Measurements from ENCODE around the gene KRT75.
"Not testable (repeated sequence)": the region's sequence is repeated elsewhere in the genome, so short reads cannot be mapped to it uniquely, and the experiment has no call there.

Gene KRT75

DNA sequence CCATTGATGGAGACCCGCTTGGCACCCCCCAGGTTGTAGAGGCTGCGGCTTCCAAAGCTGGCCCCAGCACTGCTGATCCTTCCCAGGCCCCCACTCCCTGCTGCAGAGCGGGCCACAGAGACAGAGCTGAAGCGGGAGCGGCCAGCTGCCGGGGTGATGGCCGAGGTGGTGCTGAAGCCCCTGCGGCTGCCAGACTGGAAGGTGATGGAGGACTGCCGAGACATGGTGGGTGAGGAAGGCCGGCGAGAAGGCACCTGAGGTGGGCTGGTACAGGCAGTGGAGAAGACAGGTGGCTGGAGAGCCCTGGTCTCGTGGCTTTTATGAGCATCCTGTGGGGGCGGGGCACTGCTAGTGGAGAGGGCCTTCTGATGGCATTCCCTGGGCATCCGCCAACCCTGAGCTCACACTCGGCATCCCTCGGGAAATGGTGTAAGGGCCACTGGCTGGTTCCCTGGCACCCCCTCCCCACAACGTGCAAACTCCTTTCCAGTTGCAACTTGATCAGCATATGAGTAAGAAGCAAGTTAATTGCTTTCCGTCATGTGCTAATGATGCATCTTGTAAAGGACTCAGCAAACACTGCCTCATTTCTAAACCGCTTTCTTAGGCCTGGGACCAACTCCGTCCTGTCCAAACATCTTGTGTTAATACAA is at the start of gene KRT75:
TSS of gene KRT75 (minus strand) at position 291 of the 653 bp plus-strand sequence. CDS start at position 224, 67 bp downstream.
- no peak for DNase-seq

DNA sequence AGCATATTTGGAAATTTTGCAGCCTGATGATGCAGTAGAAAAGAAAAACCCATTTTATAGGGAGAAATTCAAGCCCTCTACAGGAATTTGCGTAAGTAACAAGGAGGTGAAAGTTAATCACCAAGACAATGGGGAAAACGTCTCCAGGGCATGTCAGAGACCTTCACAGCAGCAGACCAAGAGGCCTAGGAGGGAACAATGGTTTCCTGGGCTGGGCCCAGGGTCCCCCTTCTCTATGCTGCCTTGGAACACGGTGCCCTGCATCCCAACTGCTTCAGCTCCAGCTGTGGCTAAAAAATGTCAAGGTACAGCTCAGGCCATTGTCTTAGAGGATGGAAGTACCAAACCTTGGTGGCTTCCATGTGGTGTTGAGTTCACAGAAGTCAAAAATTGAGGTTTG is 45.9 kb upstream of the KRT75 start:
- no peak for DNase-seq

DNA sequence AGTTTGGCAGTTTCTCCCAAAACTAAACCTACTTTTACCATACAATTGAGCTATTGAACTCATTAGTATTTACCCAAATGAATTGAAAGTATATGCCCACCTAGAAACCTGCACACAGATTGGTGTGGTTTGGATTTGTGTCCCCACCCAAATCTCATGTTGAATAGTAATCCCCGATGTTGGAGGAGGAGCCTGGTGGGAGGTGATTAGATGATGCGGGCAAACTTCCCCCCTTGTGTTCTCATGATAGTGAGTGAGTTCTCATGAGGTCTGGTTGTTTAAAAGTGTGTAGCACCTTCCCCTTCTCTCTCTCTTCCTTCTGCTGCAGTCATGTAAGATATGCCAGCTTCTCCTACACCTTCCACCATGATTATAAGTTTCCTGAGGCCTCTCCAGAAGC is 43.5 kb upstream of the KRT75 start:
- DNase-seq: no peak

DNA sequence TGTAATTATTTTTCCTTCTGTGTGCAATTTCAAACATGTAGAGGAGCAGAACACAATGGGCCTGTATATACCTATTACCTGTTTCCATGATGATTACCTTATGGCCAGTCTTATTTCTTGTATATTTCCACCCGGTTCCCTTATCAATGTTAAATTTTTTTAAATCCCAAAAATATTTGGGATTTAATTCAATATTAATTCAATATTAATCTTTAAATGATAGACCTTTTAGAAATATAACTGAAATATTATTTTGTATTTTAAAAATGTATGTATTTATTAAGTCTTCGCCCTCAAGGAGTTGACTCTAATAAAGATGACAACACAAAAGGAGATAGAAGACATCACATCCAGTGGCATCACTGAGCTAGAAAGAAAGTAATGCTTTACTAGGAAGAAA is 40.0 kb upstream of the KRT75 start:
- no peak for DNase-seq

DNA sequence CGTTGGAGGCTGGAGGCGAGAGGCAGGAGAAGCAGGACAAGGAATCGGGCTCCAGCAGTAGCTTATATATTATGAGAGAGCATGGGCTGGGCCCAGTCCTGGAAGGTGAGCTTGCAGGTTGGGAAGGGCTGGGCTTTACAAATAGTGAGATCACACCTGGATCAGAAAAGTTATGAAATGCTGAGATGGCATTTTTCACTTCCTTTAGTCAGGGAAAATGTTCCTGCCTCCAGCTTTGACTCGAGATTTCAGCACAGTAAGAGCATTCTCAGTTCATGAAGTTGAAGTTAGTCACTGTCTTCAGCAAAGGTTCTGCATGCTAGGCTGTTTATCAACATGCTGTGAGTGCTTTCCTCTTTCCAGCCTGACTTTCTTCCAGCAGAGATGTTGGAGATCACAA is 39.6 kb upstream of the KRT75 start, which contains the start of gene KRT6C:
TSS of gene KRT6C (minus strand) at position 38 of the 400 bp plus-strand sequence. CDS start 68 bp downstream, outside the sequence.
- no peak for DNase-seq

DNA sequence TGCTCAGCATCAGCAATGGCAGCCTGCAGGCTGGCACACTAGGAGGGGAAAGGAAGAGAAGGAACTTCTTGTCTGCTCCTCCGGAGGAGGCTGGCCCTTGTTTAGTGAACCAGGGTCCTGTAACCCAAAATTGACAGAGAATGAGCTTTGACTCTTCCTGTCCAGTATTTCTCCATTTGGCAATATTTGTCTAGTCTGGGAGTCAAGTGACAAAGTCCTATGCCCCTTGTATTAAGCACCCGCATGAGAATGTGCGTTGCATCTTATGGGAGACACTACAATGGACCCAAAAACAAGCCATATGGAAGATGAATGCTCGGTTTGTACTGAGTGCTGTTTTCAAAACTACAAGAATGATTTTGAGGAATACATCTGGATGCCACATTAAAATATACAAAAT is 35.7 kb upstream of the KRT75 start:
- no peak for DNase-seq

DNA sequence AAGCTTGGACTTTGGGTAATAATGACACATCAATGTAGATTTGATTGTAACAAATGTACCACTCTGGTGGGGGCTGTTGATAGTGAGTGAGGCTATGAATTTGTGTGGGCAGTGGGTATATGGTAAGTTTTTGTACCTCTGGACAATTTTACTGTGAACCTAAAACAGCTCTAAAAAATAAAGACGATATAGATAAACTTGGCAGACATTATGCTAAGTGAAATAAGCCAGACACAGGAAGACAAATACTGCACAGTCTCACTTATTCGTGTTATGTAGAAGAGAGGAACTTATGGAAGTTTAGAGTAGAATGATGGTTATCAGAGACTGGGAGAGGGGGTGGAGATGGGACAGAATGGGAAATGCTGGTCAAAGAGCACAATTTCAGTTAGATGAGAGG is 30.7 kb upstream of the KRT75 start:
- DNase-seq: no peak

DNA sequence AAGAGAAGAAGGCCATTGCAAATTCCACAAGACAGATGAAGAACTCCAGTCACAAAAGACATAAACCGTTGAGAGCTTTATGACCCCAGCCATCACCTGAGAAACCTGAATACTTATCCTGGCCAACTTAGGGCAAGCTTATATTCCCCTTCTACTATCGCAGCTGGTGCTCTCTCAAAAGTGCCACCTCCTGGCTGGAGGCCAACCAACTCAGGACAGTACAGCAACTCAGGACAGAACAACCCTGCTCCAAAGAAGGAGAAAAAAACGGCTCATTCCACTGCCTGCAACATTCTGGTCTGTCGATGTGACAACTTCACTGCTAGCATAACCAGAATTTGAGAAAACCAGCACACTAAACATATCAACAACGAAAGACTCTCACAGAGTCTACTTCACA is 27.5 kb upstream of the KRT75 start:
- no peak for DNase-seq

DNA sequence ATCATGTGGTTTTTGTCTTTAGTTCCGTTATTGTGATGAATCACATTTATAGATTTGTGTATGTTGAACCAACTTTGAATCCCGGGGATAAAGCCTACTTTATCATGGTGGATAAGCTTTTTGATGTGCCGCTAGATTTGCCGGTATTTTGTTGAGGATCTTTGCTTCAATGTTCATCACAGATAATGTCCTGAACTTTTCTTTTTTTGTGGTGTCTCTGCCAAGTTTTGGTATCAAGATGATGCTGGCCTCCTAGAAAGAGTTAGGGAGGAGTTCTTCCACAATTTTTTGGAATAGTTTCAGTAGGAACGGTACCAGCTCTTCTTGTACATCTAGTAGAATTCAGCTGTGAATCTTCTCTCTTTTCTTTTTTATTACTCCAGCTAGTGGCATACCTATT is 24.7 kb upstream of the KRT75 start:
- DNase-seq: no peak

DNA sequence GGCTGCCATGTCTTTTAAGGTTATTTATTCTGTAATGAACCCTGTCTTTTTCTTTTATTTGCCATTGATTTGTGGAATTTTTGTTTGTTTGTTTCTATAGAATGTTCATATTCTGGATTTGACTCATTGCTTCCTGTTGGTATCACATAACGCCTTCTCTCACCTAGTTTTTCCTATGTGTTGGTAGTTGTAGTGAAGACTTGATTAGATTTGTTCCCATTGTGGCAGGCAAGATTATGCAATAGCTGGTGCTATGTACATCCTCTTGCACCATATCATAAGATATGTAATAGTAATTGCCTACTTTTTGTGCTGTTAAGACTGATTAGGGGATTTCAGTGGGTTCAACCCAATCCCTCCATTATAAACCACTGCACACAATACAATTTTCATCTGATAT is 21.6 kb upstream of the KRT75 start:
- DNase-seq: no peak

DNA sequence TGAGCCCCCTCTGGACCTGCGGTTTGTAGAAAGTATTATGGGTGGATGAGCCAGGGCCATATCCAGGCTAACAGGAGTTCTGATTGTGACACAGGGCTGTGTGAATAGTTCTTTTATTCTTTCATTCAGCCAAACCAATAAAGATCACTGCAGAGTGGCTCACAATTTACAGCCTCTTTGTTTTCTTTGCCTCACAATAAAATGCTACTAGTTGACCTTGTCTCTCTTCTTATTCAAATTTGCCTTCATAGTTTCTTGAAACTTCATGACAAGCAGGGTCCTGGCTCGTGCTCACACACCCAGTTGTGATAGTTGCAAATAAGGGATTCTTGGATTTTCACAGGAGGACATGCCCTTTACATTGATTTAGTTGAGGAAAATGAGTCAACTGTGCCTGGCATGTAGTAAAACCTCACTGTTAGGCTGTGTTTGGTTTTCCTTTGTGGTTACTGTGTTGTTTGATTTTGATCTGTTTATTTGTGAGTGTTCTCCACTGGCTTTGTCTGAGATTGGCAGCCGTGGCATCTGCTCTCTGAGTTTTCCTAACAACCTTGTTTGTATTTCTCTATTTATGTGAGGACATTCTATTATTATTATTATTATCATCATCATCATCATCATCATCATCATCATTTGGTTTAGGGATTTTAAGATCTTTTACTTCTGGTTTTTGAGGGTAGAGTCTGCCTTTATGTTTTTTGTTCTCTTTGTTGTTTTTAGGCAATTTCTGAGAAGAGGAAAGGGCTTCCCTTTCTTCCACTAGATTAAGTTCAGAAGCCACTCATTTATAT is 20.4 kb upstream of the KRT75 start:
- no peak for DNase-seq

DNA sequence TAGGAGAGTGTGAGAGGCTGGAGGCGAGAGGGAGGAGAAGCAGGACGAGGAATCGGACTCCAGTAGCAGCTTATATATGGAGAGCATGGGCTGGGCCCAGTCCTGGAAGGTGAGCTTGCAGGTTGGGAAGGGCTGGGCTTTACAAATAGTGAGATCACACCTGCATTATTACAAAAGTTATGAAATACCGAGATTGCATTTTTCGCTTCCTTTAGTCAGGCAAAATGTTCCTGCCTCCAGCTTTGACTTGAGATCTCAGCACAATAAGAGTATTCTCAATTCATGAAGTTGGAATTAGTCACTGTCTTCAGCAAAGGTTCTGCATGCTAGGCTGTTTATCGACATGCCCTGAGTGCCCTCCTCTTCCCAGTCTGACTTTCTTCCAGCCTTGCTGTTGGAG is 17.9 kb upstream of the KRT75 start, which contains the start of gene KRT6B:
TSS of gene KRT6B (minus strand) at position 46 of the 400 bp plus-strand sequence. CDS start 68 bp downstream, outside the sequence.
- DNase-seq: no peak

DNA sequence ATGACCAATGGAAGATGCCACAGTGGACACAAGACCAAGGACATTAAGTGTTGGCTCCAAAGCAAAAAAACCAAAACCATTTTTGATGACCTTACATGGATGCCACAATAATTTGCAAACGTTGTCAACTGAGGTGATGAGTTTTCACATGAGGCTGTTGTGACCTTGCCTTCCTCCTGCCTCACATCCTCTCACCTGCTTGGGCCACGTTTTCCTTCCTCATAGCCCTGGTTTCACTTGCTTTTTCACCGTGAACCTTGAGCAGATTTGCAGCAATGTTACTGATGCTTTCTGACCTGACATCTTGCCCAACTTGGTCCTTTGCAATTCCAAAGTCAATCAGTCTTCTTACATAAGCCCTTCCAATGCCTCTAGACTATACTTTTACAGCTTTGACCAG is 14.1 kb upstream of the KRT75 start:
- DNase-seq: no peak

DNA sequence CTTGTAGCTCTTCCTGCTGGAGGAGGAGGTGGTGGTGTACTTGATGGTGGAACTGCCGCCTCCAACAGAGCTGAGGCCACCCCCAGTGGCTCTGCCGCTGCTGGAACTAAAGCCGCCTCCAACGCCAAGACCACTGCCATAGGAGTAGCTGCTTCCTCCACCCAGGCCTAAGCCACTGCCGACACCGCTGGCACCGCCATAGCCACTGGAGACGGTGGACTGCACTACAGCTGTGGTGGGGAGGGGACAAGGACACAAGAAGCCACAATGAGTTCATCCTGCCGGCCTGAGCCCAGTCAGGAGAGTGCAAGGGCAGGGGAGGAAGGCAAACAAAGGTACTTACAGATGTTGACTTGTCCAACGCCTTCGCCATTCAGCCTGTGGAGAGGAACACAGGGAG is 13.0 kb upstream of the KRT75 start:
- not testable (repeated sequence) for DNase-seq

DNA sequence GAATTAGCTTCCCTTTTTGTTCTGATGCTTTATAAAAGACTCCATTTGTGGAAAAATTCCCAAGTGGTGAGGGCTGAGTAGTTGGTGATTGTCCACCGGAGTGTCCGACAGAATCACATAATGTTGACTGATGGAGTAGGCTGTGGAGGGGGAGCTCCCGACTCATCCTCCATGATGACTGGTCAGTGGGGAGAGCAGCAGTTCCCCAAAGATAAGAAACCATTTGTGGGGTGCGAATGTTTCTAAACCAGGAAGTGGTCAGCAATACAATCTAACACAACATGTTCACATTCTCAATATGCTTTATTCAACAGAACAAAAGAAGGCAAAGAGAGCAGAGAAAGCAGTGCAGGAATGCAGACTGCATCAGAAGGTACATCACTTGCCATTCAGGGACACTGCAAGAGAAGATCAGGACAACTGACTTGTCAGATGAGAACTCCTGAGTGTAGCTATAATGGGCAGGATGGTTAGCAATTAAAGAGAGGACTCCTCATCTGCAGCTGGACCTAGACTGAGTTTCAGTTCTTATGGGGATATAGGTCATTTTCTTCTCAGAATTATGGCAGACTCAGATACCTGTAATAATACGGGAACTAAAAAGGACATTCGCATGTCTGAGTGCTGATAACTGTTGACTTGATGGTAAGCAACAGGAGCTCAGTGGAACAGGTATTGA is 12.3 kb upstream of the KRT75 start:
- no peak for DNase-seq

DNA sequence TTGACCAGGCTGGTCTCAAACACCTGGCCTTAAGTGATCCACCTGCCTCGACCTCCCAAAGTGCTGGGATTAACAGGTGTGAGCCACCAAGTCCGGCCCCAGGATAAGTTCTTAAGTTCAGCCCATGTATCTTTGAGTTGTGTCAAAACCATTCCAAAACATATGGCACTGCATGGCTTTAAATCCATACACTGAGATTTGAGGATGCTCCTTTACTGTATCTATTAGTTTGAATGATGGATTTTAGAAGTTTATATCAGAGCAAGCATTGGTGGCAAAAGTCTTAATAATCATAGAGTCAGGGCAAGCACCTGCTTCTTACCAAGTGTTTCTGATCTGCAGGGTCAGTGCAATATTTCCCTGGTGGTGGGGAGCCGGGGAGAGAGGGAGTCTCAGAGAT is 11.7 kb upstream of the KRT75 start:
- no peak for DNase-seq

DNA sequence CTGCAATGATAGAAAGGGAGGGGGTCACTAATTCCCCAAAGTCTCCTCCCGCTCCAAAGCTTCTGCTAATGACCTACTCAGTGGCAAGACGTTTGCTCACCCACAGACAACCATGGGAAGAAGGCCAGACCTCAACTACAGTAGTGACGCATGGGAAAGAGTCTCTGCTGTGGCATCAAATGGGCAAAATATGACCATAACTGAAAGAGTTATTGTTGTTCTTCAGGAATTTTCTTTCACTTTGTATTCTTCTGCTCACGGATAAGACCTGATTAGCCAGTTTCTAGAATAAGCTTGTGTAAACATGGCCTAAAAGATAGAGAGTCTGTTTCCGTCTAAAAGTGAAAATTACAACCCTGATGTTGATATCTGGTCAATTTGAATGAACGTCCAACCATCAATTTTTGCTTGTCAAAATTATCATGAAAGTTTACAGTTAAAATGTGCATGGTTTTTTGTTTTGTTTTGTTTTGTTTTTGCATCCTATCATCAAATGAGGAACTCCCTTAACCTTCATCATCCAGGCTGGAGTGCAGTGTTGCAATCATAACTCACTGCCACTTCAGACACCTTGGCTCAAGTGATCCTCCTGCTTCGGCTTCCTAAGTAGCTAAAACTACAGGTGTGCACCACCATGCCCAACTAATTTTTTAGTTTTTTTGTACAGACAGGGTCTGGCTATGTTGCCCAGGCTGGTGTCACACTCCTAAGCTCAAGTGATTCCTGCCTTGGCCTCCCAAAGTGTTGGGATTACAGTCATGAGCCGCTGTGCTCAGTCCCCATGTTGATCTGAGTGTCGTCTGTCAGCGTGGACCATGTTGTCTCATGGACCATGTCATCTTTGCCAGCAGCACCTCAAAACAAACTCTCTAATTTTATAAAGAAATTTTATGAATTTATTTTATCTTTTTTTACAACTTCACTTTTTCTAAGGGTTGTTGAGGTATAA is 10.8 kb upstream of the KRT75 start:
- no peak for DNase-seq

DNA sequence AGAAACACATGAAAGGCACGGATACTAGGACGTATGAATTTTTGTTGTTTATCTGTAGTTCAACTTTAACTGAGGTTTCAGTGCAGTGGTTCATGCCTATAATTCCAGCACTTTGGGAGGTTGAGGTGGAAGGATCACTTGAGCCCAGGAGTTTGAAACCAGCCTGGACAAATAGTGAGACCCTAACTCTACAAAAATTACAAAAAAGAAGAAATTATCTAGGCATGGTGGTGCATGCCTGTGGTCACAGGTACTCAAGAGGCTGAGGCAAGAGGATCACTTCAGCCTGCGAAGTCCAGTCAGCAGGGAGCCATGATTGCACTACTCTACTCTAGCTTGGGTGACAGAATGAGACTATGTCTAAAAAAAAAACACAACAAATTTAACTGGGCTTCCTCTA is 9.8 kb upstream of the KRT75 start:
- no peak for DNase-seq

DNA sequence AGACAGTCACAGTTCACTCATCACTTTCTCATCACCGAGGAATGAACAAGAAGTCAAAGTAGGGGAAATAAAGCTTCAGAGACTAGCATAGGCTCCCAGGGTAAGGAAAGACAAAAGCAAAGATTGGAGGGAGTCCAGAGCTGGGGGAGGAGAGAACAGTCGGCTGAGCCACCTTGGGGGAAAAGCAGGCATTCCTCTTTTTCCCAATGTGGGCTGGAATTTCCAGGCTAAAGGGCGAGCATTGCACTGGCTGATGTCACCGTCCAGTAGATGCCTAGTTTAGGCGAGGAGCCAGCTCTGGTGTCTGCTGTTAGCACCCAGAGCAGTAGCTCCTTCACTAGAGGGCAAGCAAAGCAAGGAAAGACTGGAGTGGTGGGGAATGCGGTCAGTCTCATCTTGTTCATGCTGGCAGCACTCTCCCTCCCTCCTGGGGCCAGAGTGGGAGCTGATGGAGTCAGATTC is 8.5 kb upstream of the KRT75 start:
- DNase-seq: no peak

DNA sequence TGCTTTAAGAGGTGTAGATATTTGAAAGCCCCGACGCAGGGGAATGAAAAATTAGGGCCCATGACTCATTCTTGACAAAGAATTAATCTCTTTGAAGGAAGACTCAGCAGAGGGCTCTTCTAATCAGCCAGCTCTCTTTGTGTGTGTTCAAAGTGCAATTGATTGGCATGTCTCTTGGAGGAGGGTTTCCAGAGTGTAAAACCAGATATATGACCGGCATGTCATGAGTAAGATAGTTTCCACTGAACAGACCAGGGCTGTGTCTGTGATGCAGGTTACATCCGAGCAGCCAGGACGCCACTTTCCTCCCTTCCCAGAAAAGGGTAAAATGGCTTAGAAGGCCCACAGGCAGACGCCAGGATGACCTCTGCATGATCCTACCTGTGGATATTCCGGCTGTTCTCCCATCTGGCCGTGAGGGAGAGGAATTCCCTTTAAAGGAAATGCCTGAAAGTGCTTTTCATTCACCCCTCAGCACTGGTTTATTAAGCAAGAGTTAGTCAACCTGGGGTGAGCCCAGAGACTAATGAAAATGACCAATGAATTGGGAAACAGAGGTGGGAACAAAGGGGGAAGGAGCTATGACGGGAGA is 7.2 kb upstream of the KRT75 start:
- no peak for DNase-seq

DNA sequence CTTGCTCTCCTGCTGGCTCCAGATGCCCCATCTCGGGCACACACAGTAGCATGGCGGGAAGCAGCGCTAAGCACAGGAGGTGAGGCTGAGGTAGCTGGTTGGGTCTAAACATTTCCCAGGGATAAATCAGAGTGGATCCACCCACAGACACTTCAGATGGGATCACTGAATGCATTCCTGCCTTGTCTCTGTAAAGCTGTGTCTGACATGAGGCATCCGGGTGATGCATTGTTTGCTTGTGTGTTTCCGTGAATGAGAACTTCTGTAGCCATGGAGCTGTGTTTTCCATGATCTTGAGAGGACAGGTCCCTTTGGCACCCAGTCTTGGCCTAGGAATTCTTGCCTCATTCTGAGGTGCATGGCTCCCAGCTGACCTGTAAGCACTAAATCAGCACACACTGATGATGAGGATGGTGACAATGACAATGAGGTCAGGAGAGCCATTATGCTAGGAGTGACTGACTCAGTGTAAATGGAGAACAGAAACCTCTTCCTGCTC is 6.7 kb upstream of the KRT75 start:
- DNase-seq: no peak

DNA sequence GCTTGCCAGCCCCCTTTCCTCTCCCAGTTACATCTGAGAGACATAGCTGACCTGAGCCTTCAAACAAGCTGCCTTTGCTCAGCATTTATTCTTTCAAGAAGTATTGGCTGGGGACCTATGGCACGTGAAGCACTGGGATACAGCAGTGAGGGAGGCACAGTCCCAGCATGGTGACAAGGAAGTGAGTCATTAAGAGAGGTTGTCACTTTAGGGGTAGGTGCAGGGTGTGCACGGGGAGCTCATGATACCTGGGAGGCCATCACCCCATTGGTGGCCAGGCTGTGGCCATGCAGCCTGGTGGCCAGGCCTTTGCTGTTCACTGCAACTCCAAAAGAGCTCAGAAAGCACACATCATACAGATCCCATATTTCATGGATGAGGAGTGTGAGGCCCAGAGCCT is 5.7 kb upstream of the KRT75 start:
- no peak for DNase-seq

Measured in stimulated activated CD4-positive, alpha-beta T cell treated with anti-CD3 and anti-CD28 coated beads, Interleukin-4, amount 100 ng/mL, for 4 hours (primary cell).